GM04504 (cell line): Measurements from ENCODE around the gene CD302.
"Not testable (repeated sequence)": the region's sequence is repeated elsewhere in the genome, so short reads cannot be mapped to it uniquely, and the experiment has no call there.

Experiments
- DNase-seq: peaks from one replicate; pipeline ENCODE4 v3.0.0-alpha.2; 2012; ENCODE audit warnings: low read depth

CD302 gene

DNA sequence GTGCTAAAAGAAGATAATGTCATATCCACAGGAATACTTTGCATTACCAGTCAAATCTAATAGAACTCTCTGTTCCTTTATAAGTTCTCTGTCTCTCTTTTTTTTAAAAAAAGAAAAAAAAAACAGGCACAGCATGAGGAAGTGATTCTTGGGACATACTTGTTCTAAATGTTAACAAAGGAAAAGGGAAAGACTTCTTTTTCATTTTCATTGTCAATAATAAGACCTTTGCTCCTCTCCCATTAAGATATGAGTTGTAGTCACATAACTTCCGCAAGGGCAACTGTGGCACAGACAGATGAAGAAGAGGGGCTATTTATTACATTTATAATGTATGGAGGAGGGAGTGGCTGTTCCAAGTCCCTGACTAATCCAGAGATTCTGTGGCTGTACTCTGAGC lies 4.7 kb downstream of the CD302 start:
- DNase-seq: no peak

DNA sequence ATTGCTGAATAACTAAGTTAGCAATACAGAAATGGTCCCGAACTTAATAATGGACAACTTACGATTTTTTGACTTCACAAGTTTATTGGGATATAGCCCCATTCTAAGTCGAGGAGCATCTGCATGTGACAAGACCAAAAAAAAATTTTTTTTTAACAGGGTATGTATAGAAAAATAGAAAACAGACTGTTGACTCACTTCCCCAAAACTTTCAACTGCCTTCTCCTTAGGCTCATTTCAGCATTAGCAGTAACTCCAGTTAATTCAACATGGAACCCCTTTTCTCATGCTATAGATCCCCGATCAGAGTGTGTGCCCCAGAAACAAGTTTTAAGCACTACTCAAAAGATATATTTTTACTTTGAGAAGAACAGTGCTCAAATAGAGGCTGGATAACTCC lies 5.4 kb downstream of the CD302 start:
- DNase-seq: no peak

DNA sequence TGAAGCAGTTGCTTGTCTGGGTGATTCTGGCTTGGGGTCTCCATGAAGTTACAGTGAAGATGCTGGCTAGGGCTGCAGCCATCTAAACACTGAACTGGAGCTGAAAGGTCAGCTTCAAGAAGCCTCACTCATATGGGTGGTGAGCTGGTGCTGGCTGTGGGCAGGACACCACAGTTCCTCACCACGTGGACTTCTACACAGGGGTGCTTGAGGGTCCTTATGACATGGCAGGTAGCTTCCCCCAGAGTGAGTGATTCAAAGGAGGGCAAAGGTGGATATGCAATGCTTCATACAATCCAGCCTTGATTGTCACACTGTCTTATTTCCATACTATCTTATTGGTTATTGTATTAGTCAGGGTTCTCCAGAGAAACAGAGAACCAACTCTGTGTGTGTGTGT lies 6.0 kb downstream of the CD302 start:
- DNase-seq: no peak

DNA sequence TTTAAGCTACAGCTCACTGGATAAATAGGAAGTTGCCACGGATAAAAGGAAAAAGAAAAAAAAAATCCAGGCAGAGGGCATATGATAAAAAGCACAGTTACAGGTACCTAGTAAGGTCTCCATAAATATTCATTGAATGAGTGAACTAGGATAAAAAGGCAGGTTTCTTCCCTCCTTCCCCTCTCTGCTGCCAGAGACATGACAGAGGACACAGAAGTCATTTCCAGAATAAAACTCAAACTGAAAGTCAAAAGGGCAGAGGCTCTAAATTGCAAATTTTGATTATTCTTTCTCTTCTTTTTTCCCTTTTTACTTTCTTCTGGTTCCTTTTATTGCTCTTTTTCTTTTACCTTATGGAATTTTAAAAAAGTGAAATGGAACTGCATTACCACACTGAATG lies 7.7 kb downstream of the CD302 start:
- DNase-seq: no peak

DNA sequence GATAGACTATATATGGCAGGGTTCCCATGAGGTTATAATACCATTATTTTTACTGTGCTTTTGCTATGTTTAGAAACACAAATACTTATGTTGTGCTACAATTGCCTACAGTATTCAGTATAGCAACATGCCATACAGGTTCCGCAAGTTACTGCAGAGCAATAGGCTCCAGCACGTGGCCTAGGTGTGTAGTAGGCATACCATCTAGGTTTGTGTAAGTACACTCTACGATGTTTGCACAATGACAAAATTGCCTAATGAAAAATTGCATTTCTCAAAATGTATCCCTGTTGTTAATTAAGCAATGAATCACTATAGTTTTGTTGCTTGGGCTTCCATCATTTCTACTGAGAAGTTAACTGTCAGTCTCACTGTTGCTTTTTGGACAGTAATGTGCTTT lies 9.8 kb downstream of the CD302 start:
- no peak for DNase-seq

DNA sequence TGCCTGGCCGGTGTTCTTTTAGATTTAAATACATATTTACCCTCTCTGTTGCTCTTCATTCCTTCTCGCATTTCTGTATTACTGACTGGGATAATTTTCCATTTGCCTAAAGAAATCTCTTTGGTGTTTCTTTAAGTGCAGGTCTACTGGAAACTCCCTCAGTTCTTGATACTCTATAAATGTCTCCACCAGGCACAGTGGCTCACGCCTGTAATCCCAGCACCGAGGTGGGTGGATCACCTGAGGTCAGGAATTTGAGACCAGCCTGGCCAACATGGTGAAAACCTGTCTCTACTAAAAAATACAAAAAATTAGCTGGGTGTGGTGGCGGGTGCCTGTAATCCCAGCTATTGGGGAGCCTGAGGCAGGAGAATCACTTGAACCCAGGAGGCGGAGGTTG lies 10.4 kb downstream of the CD302 start:
- not testable (repeated sequence) for DNase-seq

DNA sequence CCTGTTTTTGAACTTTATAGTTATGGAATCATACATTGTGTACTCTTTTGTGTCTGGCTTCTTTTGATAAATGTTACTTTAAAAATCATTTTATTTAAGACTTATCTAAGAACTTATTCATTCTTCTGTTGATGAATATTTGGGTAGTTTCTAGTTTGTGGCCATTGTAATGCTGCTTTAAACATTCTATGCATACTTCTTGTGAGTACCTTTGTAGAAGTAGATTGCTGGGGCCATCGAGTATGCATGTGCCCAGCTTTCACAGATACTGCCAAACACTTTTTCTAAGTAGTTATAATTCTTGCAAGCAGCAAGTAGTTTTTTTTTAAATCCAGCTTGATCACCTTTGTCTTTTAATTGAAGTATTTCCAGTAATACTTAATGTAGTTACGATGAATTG lies 11.1 kb downstream of the CD302 start:
- DNase-seq: no peak

DNA sequence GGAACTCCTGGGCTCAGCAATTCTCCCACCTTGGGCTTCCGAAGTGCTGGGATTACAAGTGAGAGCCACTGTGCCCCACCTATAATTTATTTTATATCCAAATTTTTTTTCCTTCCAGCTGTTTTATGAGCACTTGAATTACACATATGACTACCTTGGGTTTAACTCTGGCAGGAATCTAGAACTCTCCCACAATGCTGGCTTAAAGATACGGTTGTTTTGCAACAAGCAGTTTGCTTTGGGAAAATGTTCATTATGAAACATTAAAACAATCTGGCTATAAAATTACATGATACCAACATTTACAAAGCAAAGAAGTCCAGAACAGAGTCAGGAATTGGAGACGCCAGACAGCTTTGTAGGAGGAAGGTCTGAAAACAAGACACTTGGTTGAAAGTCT lies 12.8 kb downstream of the CD302 start:
- no peak for DNase-seq

DNA sequence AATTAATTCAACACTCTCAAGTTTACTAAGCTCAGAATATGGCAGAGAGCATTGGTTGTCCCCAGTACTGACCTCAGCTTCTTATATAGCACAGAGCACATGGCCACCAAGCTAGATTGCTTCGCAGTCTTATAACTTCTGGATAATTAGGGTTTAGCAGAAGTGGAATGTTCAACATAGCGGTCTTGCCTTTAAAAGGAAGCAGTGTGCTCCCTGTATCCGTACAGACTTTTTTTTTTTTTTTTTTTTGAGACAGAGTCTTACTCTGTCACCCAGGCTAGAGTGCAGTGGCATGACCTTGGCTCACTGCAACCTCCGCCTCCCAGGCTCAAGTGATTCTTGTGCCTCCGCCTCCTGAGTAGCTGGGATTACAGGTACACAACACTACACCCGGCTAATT lies 13.3 kb downstream of the CD302 start:
- not testable (repeated sequence) for DNase-seq

DNA sequence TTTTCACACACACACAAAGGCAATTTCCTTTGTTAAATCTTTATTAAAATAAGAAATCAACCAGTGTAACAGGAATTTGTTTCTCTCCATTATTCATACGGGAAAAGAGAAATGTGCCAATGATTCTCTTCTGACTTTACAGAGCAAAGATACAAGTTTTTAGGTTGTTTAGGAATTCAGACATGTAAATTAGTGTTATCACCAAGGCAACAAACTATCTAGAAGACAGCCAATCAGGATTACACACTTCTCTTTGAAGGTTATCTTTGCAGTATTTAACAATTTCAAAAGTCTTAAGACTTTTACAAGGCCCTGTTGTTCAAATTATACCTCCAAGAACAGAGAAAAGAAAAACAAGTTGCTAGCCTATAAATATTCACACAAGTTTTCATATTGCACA lies 14.5 kb downstream of the CD302 start:
- DNase-seq: no peak

DNA sequence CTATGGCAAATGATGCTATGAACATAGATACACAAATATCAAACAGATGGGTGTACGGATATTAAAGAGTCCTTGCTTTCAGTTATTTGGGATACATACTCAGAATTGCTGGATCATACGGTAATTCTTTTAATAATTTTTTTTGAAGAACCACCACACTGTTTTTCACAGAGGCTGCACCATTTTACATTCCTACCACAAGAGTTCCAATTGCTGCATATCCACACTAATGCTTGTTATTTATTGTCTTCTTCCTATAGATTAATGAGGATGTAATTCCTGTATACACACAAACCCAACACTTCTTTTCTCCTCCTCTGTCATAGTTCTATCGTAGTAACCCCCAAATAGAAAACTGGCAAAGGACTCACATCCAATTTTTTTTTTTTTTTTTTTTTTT lies 21.7 kb downstream of the CD302 start:
- DNase-seq: no peak

DNA sequence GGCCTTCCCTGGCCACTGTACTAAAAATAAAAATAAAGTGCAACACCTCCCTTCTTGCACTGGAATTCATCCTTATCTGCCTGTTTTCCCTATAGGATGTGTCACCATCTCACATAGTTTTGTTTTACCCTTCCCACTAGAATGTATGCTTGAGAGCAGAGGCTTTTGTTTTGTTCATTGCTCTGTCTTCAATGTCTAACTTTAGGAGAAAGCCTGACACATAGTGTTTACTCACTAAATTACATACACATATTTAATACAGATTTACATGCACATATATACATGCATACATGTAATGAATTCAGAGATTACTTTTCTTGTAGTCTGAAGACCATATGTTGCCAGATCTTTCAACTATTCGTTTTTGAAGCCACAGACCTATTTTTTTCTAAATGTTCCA lies 23.0 kb downstream of the CD302 start:
- no peak for DNase-seq

DNA sequence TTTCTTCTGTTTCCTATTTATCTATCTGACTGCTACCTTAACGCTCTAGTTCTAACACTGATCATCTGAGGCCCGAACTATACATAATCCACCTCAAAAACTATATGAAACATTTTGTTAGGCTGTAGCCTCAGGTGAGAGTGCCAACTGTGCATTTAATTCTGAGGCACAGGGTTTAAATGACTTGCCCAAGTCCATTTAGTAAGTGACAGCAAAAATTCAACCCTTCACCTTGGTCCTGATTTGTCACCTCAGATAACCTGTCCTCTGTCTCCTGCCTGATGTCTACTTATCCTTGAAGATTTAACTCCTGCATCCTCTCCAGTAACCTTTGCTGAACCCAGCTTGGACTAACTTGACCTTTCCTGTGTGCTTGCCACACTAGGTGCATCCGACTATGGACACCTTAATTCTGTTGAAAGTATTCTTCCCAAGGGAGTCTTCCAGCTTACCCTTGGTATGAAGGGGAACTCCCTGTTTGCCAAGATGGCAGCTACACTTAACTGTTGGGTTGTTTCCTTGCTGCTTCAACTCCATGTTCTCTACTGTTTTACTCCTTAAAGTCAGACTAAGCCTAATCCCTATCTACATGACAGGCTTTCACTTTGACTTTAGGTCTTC lies 23.5 kb downstream of the CD302 start:
- no peak for DNase-seq

DNA sequence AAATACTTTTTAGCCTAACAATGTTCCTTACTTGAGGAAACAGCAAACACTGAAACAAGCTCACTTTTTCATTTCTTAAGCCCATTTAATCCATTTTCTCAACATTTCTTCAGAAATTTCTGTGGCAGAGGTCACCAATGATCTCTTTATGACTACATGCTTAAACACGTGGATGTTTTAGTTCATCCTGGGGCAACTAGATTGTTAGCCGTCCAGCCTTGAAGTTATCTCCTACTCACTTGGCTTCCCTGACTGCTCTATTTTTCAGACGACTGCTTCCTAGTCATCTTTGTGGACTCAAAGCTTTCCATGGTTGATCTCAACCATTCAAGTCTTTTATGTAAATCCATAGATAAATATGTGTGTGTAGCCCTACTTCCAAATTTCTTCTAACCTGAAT lies 24.1 kb downstream of the CD302 start:
- DNase-seq: no peak

DNA sequence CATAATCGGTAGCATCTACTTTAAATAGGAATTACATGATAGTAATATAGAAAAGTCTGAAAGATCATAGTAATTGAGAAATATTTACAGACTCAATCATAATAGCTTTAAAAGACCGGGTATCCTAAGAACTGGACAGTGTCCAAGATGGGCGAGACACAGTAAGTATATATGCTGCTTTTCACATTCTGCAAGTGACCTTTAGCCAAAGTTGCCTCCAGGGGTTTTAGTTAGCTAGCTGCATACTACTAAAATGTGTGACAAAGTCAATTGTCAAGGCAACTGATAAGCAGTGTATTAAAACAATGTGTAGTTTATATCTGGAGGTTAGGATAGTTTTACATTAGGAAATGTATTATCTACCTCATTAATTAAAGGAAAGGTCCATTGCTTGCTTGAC lies 24.6 kb downstream of the CD302 start:
- no peak for DNase-seq

DNA sequence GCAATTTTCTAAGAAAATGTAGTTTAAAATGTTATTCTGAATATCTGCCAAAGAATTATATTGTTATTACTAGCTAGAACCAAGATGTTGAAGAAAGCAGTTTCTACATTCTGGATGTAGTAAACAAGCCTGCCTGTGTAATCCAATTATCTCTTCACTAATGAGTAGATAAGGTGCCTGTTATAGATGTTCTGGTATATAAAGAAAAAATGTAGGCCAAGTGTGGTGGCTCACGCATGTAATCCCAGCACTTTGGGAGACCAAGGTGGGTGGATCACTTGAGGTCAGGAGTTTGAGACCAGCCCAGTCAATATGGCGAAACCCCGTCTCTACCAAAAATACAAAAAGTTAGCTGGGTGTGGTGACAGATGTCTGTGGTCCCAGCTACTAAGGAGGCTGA lies 28.9 kb downstream of the CD302 start:
- DNase-seq: no peak

DNA sequence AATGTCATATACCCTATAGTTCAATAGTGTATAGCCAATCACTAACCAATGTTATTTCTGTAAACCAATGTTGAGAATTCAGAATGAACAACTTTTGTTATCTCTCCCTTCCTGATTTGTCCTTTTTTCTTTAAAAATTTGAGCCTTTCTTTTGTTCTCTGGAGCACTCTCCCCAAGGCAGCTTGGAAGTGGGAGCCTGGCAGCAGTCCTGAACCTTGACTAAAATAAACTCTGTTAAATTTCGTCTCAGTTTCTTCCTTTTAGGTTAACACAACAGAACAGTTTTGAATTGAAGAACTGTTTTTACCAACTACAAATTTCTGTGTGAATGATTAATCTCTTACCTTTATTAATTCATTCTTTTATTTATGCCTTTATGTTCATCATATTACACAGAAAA lies 35.9 kb downstream of the CD302 start:
- no peak for DNase-seq

DNA sequence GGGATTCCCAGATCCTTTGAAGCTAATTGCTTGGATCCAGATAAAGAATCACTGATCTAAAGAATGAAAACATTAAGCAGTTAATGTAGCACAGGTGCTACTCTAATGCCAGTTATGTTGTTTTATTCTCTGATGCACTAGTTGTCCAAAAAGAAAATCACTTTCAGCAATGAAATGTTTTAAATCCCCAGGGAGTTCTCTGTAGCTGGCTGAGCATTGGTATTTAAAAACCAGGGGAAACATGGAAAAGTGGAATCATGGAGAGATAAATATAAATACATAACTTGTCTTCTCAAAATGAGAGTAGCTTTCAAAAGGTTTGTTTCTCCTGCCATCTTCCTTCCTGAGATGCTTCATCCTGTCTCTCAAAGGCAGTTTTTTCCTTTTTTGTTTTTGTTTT lies 37.7 kb downstream of the CD302 start:
- DNase-seq: no peak

DNA sequence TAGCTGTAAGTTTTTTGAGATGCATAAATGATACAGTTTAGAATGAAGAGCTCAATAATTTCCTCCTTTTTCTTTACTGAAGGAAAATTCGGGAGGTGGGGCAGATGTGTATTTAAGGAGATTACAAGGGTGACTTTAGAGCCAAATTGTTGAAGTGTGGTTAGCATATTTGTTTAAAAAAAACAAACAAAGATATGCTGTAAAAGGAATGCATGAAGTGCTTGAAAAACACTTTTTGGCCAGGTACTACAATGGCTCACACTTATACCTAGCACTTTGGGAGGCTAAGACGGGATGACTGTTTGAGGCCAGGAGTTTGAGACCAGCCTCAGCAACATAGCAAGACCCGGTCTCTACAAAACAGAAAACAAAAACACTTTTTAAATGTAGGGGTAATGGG lies 38.4 kb downstream of the CD302 start:
- no peak for DNase-seq

DNA sequence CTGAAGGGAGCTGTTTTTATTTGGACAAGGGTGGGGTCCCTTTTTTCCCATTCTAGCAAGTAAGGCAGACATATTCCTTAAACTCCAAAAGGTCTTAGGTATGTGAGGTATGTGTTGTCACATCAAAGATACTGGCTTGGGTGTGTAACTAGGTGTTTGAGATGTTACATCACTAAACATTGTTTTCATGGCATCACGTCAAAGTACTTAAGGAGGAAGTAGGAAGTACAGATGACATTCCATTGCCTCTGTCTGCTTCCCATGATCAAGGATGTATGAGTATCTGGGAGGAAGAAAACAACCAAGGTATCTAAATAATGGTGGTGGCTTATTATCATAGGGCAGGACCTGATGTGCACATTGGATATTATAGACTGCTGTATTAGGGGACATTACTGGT lies 39.3 kb downstream of the CD302 start:
- no peak for DNase-seq

DNA sequence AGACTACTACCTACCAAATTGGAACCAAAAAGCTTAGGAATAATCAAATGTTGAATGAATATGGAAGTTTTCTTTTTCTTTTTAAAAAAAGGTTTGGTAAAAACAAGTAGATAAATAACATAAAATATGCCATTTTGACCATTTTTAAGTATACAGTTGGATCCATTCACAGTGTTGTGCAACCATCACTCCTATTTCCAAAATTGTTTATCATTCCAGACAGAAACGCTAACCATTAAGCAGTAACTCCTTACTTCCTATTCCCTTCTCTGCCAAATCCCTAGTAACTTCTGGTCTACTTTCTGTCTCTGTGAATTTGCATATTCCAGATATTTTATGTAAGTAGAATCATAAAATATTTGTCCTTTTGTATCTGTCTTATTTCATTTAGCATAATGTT lies 39.8 kb downstream of the CD302 start:
- no peak for DNase-seq

DNA sequence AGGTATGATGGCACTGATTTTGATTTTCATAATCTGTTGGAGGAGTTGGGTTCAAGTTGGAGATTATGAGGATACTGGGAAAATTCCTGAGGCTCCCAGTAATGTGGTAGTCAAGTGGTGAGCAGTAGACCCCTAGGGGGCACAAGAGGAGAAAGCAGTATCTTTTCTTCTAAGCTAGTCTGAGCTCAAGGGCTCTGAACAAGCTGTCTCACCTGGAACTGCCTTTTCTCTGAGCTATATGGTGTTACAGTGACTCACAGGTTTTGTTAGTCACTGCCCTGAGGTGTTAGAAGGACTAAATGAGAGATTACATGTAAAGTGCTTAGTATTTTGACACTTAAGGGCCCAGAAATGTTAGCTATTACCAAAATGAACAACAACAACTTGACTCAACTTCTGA lies 42.2 kb downstream of the CD302 start:
- no peak for DNase-seq

DNA sequence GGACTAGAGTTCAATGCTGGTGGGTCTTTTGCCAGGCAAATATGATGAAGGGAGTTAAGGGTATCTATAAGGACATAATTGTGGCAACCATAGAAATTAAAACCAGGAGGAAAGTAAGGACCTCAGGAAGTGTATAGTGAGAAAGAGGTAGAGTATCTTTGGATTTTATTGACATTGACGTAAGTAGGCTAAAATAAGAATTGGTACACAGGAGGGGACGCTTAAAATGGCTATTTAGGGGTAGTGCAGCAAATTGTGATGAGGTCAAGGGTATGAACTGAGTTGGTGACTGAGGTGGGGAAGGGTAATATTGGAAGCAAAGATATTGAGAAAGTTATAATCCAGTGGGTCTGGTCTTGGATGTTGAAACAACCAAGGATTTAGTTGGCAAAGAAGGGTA lies 43.0 kb downstream of the CD302 start:
- DNase-seq: no peak

DNA sequence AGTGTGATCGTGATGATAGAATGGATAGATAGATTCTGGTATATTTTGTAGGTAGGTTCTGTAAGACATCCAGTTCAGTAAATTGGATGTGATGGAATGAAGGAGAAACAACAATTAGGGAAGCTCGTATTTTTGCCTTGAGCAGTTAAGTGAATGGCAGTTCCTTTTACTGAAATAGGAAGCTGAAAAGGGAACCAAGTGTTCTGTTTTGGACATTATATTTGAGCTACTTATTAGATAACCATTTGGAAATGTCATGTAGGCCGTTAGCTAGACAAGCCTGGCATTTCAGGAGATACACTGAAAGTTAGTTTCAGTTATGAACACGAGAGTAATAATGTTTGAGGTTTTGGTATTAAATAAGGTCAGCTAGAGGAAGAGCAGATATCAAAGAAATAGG lies 44.2 kb downstream of the CD302 start:
- DNase-seq: no peak

DNA sequence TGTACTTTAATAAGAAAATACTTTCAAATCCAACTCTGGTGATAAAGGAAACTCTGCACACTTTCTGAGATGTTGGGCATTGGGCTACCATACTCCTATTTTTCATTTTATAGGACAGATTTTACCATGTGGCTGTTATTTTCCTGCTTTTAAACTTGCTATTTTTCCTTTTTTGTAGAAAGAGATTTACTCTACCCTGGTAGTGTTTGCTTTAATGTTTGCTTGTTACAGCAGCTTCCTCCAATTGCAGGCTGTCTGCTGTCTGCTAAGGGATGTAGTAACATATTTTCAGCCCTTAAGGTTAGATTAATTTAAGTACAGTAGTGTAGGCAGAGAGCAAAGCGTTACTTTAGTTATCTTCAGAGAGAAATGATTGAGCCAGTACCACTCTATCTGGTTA lies 47.1 kb downstream of the CD302 start:
- DNase-seq: no peak
